SJSA1 (cell line): ENCODE measurements around the gene PKD1L1. TPM values are rescaled to one million over a fixed set of nuclear protein-coding genes. Genes with fewer than 3 reads are reported as not detected.

Experiments
- DNase-seq, 2 experiments: peaks; one replicate each; pipeline ENCODE4 v3.0.0-alpha.2; 2015 to 2020; ENCODE audit warnings: low spot score in 2 of 2, low read depth in 1 of 2
- H3K27ac ChIP-seq: fragments of 250-450 bp; sonication (Bioruptor Pico); 2 replicates; pipeline ENCODE4 v1.5.1; 2020; ENCODE audit warnings: mild to moderate bottlenecking, moderate library complexity
- H3K27me3 ChIP-seq: fragments of 250-450 bp; sonication (Bioruptor Pico); replicated peaks from 2 replicates; pipeline ENCODE4 v1.5.1; 2020; ENCODE audit warnings: mild to moderate bottlenecking, moderate library complexity
- H3K36me3 ChIP-seq: fragments of 250-450 bp; sonication (Bioruptor Pico); 2 replicates; pipeline ENCODE4 v1.5.1; 2020; ENCODE audit warnings: mild to moderate bottlenecking
- H3K4me1 ChIP-seq: fragments of 250-450 bp; sonication (Bioruptor Pico); replicated peaks from 2 replicates; pipeline ENCODE4 v1.6.1; 2021; ENCODE audit warnings: mild to moderate bottlenecking
- H3K4me3 ChIP-seq: fragments of 250-450 bp; sonication (Bioruptor Pico); 2 replicates; pipeline ENCODE4 v1.5.1; 2020; ENCODE audit warnings: mild to moderate bottlenecking
- H3K9me3 ChIP-seq: fragments of 250-450 bp; sonication (Bioruptor Pico); replicated peaks from 2 replicates; pipeline ENCODE4 v1.5.1; 2020; ENCODE audit warnings: mild to moderate bottlenecking
- total RNA-seq: library from RNA; depleted of rRNA; stranded (reverse); fragments of >200 nt; shearing (Covaris generic); gene quantifications from 2 replicates; pipeline ENCODE4 v1.2.3, GENCODE V29; 2014

PKD1L1 gene
- total RNA-seq, 1 experiment from 2014 or later: 0.53 TPM

DNA sequence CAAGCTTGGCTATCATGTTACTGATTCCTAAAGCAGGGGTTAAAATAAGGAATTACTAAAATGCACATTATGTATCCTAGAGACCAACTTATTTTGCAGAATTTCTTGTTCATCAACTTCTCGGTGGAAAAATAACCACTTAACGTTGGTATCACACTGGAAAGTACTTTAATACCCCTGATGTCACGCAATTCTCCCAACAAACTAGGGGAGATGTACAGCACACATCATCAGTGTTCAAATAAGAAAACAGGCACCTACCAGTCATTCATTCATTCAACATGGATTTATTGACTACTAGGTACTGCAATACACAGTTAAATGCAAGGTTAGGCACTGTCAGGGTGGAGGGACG is 30.5 kb upstream of the PKD1L1 start:
- H3K9me3 ChIP-seq: no peaks in the 10 kb centered on the region
- H3K36me3 ChIP-seq: peaks cover 48% of the 10 kb centered on the region
- H3K4me1 ChIP-seq: peaks cover 10% of the 10 kb centered on the region
- DNase-seq: peak in 1 of 2 experiments; percentile 25
- peak overlapping the region; percentile 84; the same call in 1 of the 2 replicates for H3K27ac ChIP-seq
- no peaks in the 10 kb centered on the region for H3K27me3 ChIP-seq
- H3K4me3 ChIP-seq: peak overlapping the region; percentile 57

DNA sequence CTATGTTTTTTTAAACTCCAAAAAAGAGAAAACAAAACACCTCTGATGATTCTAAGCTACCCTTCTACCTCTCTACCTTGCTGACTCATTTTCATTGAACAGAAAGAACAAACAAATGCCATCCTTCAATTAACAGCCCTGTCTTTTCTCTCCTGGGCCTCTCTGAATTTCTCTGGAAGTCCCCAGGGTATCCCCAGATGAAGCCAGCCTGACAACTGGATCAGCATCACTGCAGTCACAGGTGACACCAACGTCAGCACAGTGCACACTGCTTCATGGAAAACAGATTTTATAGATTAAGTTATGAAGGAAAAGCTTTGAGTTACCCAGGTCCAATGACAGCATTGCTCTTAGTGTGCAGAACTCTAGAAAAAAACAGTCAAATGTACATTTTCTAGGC is 25.5 kb upstream of the PKD1L1 start:
- no peaks in the 10 kb centered on the region for H3K9me3 ChIP-seq
- H3K36me3 ChIP-seq: peaks cover 84% of the 10 kb centered on the region

GRCh38 chr7:47970761-47971160 is 22.5 kb upstream of the PKD1L1 start:
- no peak for DNase-seq
- Histone ChIP-seq H3K4me1 (peaks cover 12% of the 10 kb centered on the region; the same call in 1 of the 2 replicates), H3K9me3 (no peaks in the 10 kb centered on the region), H3K36me3 (peaks cover 86% of the 10 kb centered on the region), H3K27me3 (no peaks in the 10 kb centered on the region), H3K4me3 (no peak overlapping the region), H3K27ac (no peak overlapping the region)

More for the DNA sequence above, 25.5 kb upstream of the PKD1L1 start:
- no peak for DNase-seq
- H3K4me3 ChIP-seq: no peak overlapping the region
- H3K27me3 ChIP-seq: no peaks in the 10 kb centered on the region
- H3K4me1 ChIP-seq: peaks cover 21% of the 10 kb centered on the region
- no peak overlapping the region for H3K27ac ChIP-seq

DNA sequence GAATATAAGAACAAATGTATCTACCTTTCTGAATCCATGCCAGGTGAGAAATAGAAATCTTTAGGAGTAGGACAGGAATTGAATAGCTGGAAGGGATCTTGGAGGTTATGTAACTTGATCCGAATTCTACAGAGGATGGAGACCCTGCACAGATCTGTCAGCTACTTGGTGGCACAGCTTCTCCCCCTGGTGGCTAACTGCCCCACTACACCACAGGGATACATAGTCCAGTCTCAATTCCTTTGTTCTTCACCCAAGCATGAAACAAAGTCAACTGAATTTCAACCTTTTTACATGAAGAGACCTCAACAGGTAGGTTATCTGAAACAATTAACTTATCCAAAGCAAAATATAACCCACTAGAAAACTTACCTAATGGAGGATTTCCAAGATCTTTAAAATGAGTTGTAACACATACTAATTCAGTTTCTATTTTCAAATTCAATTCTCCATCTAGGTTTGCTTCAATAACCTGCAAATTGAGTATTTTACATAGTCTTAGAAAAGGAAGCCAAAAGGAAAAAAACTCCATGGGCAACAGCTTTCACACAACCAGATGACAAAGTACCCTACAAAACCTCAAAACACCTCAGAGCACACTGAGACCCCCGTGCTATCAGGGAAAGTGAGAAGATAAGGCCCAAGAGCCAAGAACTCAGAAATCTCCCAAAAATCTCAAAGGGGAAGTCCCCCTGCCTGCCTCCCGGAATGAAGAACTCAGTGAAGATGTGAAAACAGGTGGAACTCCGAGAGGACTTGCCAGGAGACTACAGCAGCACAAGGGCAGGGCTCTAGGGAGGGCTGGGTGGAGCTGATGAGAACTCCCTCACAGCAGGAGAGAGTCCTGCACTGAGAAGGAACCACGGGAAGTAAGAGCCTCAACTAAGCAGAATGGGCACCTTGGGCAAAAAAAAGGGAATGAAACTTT is 20.8 kb upstream of the PKD1L1 start:
- Histone ChIP-seq H3K9me3 (no peaks in the 10 kb centered on the region; the same call in 1 of the 2 replicates), H3K4me1 (peaks cover 12% of the 10 kb centered on the region; the same call in 1 of the 2 replicates), H3K27me3 (no peaks in the 10 kb centered on the region), H3K4me3 (no peak overlapping the region), H3K36me3 (peaks cover 88% of the 10 kb centered on the region), H3K27ac (no peak overlapping the region)
- DNase-seq: peak; percentile 49 to 78

GRCh38 chr7:47967708-47968107 is 19.4 kb upstream of the PKD1L1 start:
- peaks cover 88% of the 10 kb centered on the region for H3K36me3 ChIP-seq
- DNase-seq: no peak

GRCh38 chr7:47967123-47967522 is 18.9 kb upstream of the PKD1L1 start:
- no peak for DNase-seq
- Histone ChIP-seq H3K9me3 (no peaks in the 10 kb centered on the region; the same call in 1 of the 2 replicates), H3K27ac (no peak overlapping the region), H3K36me3 (peaks cover 92% of the 10 kb centered on the region), H3K4me3 (no peak overlapping the region), H3K27me3 (no peaks in the 10 kb centered on the region), H3K4me1 (peaks cover 12% of the 10 kb centered on the region; the same call in 1 of the 2 replicates)

More at GRCh38 chr7:47967708-47968107, 19.4 kb upstream of the PKD1L1 start:
- peaks cover 12% of the 10 kb centered on the region; the same call in 1 of the 2 replicates for H3K4me1 ChIP-seq
- no peak overlapping the region for H3K27ac ChIP-seq
- H3K4me3 ChIP-seq: no peak overlapping the region
- no peaks in the 10 kb centered on the region; the same call in 1 of the 2 replicates for H3K9me3 ChIP-seq
- no peaks in the 10 kb centered on the region for H3K27me3 ChIP-seq

DNA sequence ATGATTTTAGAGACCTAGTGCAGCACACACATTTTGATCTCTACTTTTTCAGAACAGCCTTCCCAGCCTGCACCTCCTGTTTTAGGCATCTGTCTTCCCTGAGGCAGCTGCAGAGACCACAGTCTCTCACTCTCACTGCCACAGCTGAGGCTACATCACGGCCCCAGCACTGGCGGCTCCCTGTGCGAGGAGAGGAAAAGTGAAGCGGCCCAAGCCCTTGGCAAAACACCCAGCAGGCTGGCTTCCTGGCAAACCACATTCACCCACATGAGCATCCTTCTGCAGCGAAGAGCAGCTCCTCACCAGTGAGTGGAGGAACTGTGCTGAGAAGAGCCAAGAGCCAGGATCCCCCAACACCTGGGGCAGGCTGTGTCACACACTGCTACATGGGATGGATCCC is 17.2 kb upstream of the PKD1L1 start:
- Histone ChIP-seq H3K36me3 (peaks cover 97% of the 10 kb centered on the region), H3K27ac (no peak overlapping the region), H3K9me3 (no peaks in the 10 kb centered on the region; the same call in 1 of the 2 replicates)

GRCh38 chr7:47962262-47962661 is 14.0 kb upstream of the PKD1L1 start:
- Histone ChIP-seq H3K27me3 (no peaks in the 10 kb centered on the region), H3K36me3 (peaks cover 75% of the 10 kb centered on the region), H3K4me1 (no peaks in the 10 kb centered on the region), H3K27ac (no peak overlapping the region), H3K4me3 (no peak overlapping the region), H3K9me3 (no peaks in the 10 kb centered on the region; the same call in 1 of the 2 replicates)
- DNase-seq: no peak

More for the DNA sequence above, 17.2 kb upstream of the PKD1L1 start:
- Histone ChIP-seq H3K27me3 (no peaks in the 10 kb centered on the region), H3K4me3 (no peak overlapping the region), H3K4me1 (peaks cover 3% of the 10 kb centered on the region; the same call in 1 of the 2 replicates)
- DNase-seq: no peak

- Histone ChIP-seq H3K9me3 (no peaks in the 10 kb centered on the region), H3K27me3 (no peaks in the 10 kb centered on the region), H3K27ac (no peak overlapping the region), H3K36me3 (peaks cover 60% of the 10 kb centered on the region), H3K4me3 (no peak overlapping the region), H3K4me1 (peaks cover 8% of the 10 kb centered on the region)
- DNase-seq: no peak
Measured at GRCh38 chr7:47957156-47957555, 8.9 kb upstream of the PKD1L1 start.

- peaks cover 51% of the 10 kb centered on the region for H3K36me3 ChIP-seq
- no peak for DNase-seq
- no peak overlapping the region for H3K27ac ChIP-seq
- peaks cover 15% of the 10 kb centered on the region for H3K4me1 ChIP-seq
- H3K27me3 ChIP-seq: no peaks in the 10 kb centered on the region
- H3K9me3 ChIP-seq: no peaks in the 10 kb centered on the region
- no peak overlapping the region for H3K4me3 ChIP-seq
Measured at GRCh38 chr7:47956220-47956619, 8.0 kb upstream of the PKD1L1 start.

GRCh38 chr7:47954231-47954911 is 6.1 kb upstream of the PKD1L1 start:
- H3K4me1 ChIP-seq: peaks cover 22% of the 10 kb centered on the region
- H3K27ac ChIP-seq: no peak overlapping the region
- no peak for DNase-seq

GRCh38 chr7:47953822-47954221 is 5.6 kb upstream of the PKD1L1 start:
- Histone ChIP-seq H3K27me3 (no peaks in the 10 kb centered on the region), H3K4me1 (peaks cover 24% of the 10 kb centered on the region), H3K27ac (no peak overlapping the region), H3K4me3 (no peak overlapping the region), H3K9me3 (no peaks in the 10 kb centered on the region), H3K36me3 (peaks cover 43% of the 10 kb centered on the region)
- DNase-seq: peak in 1 of 2 experiments; percentile 24

More at GRCh38 chr7:47954231-47954911, 6.1 kb upstream of the PKD1L1 start:
- H3K27me3 ChIP-seq: no peaks in the 10 kb centered on the region
- H3K36me3 ChIP-seq: peaks cover 43% of the 10 kb centered on the region
- H3K4me3 ChIP-seq: no peak overlapping the region
- no peaks in the 10 kb centered on the region for H3K9me3 ChIP-seq

DNA sequence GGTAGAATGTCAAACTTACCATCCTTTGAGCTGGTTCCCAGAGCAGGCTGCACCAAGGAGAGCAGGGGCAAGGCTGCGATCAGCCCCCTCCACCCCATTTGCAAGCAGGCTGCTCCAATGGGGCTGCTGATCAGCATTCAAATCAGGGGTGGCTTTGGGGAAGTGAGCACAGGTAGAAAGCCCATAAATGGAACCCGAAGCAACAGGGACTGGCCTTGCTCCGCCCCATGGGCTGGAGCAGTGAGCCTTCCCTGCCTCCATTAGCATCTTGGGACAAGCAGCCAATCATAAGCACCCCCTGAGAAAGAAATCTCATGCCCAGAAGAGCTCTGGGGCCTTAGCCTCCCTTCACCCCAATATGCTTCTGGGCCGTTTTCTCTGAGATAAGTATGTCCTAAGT is 4.0 kb upstream of the PKD1L1 start:
- H3K27me3 ChIP-seq: no peaks in the 10 kb centered on the region
- peaks cover 35% of the 10 kb centered on the region for H3K36me3 ChIP-seq
- H3K27ac ChIP-seq: no peak overlapping the region
- DNase-seq: no peak
- H3K4me3 ChIP-seq: no peak overlapping the region
- H3K9me3 ChIP-seq: no peaks in the 10 kb centered on the region
- peaks cover 37% of the 10 kb centered on the region for H3K4me1 ChIP-seq

- no peaks in the 10 kb centered on the region for H3K9me3 ChIP-seq
- H3K36me3 ChIP-seq: peaks cover 26% of the 10 kb centered on the region
- no peaks in the 10 kb centered on the region for H3K27me3 ChIP-seq
- H3K27ac ChIP-seq: no peak overlapping the region
- DNase-seq: no peak
- no peak overlapping the region for H3K4me3 ChIP-seq
- peaks cover 45% of the 10 kb centered on the region for H3K4me1 ChIP-seq
Measured at GRCh38 chr7:47951374-47951773, 3.1 kb upstream of the PKD1L1 start.
